Amygdala (tissue), 56 donors: ENCODE data around the gene C22orf42.
"Not testable (repeated sequence)": the region's sequence is repeated elsewhere in the genome, so short reads cannot be mapped to it uniquely, and the experiment has no call there.

Experiments used
- DNase-seq, 56 donors: peaks; one replicate each; lab custom pipeline; 2025; lab: John Stamatoyannopoulos, UW

Gene C22orf42

DNA sequence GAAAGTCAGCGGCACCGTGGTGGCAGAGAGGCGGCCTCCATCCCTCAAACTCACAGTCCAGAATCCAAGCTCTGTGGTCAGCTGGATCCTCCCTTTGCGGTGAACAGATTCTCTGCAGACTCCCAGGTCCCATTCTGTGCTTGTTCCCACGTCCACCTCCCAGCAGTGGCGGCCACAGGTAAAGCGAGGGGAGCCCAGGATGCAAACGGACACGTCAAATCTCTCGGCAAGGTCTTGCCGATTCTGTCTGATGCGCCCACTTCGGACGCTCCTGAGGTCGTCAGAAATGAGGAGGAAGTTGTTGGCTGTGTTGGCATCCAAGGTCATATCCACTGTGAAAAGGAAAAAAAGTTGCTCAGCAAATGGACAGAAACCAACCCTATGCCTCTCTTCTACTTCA lies 31.9 kb upstream of the C22orf42 start:
- DNase-seq, result not testable (repeated sequence)

DNA sequence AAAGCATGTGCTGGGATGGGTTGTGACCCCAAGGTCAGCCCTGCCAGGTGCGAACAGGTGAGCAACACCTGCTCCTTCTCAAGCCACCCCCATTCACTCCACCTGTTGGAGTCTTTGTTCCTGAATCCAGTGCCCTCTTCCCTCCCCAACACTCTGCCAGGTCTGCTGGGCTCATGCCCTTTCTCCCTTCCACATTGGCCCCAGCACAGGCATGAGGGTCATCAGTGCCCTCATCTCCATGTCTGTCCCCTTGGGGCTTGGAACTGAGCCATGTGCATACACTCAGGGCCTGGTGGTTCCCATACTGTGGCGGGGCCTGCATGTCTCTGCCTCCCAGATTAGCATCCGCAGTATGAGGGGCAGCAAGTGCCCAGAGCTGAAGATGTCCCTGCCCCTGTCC lies 26.7 kb upstream of the C22orf42 start:
- no peak for DNase-seq

DNA sequence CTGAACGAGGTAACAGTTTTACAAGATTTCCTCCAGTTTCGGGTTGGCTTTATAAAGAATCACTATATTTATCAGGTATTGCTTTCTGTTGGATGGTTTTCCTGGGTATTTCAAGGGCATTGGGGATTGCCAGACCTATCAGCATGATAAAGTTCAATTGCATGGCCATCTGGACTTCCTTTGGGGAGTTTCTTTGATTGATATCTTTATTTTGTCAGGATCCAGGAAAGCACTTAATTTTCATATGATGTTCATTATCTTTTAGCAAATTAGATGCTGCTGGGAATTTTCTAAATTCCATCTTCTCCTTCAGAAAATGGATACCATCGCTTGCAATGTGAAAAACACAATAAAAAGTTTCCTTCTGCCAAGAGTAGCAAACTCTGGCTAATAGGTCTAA lies 24.5 kb upstream of the C22orf42 start:
- DNase-seq, result no peak

DNA sequence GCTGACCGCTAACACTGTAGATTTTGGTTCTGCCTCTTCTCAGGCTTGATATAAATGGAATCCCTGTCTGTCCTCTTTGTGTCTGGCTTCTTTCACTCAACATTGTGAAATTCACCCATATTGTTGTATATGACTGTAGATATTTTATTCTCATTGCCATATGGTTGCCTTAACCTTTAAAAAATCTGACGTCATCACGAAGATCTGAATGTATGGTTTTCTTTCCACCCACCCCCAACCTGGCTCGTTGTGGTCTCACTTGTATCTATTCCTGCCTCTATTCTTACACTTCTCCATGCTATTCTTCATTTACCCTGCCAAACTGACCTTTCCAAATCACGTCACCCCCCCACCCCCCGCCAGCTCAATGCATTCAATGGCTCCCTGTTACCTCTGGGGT lies 21.9 kb upstream of the C22orf42 start:
- DNase-seq, result no peak

DNA sequence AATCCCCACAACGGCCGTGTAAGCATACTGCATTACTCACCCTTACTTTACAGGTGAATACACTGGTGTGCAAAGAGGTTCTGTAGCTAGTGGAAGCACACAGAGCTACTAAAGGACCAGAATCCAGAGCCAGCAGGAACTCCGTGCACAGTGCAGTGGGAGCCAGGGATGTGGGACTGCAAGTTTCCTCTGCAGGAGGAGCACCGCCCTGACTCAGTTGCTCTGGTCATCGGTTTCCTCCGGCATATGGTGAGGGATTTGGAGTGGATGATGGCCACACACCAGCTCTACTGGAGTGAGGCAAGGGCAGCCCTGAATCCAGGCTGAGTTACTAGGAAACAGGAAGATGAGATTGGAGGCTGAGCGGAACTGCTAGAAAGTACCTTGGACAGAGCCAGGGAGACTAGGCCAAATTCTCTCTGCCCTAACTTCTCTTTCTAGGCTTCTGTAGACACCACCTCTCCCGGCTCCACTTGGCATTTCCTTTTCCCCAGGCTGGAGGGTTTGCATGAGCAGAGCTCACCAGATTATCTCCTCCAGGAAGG lies 18.2 kb upstream of the C22orf42 start:
- no peak for DNase-seq

DNA sequence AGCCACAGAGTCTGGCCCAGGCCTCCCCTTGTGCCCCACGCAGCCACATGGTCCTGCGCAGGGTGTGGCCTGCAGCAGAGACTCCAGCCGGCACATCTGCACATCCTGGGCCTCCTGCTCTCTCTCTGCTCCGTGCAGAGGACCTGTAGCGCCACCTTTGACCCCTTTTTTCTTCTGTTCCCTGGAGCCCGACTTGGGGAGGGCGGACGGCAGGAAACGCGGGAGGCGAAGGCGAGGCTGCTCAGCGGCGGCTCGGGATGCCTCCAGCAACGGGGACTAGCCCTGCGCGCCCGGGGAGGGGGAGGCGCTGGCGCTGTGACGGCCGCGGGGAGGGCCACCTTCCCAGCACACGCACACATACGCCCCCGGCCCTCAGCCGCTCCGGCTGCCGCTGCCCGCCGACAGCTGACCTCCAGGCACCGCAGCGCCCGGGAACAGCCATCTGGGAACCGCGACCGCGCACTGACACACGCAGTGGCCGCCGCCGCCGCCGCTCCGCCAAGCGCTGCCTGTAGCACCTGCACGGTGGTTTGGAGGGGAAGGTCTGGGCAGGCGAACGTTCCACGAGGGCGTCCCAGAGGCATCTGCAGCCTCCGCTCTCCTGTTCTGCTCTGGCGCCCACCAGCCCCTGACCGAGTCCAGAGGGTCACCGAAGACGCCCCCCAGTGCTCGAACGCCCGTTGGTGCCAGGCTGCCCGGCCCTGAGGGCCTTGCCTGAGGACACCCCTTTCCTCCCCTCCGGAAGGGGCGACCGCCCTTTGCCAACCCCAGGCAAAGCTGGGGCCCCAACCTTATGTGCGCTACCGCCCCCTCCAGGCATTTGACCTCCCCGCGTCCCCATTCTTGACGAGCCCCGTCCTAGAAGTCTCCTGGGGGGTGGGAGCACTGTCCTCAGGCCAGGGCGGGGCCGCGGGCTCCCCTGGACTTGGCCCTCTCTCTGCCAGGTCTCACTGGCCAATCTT lies 16.9 kb upstream of the C22orf42 start:
- DNase-seq, result peak in 3 of 56 donors; percentile 10 to 21 (median 14)

DNA sequence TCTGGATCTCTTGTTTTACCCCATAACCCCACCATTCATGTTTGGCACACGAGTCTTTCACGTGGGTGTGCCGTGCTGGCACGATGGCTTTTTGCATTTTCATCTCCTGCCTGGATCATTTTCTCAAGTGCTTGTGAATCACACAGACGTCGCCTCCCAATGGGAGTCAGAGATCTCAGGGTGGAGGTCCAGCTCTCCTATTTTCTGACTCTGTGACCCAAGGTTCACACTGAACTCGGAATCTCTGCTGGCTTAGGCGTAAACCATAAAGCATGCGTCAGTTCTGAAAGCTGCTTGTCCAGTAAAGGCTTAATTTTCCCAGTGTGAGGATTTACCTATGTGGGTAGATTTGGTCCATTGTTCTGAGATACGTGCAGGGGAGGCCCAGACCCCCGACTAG lies 16.0 kb upstream of the C22orf42 start:
- no peak for DNase-seq

DNA sequence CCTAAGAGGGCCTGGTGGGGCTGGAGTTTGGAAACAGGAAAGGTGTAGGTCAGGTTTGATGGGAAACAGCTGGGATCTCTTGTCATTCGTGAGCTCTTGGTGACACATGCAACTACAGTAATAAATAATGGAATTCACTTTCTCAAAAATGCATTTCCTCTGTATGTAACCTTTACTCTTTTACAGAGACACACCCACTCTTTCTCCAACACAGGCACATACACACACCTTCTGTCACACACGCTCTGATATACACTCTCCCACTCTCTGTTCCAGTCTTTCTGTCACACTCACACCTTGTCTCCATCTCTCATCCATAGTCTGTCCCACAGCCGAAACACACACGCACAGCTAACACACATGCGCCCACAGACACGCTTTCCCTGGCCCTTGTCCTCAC lies 6.6 kb upstream of the C22orf42 start:
- DNase-seq, result no peak

DNA sequence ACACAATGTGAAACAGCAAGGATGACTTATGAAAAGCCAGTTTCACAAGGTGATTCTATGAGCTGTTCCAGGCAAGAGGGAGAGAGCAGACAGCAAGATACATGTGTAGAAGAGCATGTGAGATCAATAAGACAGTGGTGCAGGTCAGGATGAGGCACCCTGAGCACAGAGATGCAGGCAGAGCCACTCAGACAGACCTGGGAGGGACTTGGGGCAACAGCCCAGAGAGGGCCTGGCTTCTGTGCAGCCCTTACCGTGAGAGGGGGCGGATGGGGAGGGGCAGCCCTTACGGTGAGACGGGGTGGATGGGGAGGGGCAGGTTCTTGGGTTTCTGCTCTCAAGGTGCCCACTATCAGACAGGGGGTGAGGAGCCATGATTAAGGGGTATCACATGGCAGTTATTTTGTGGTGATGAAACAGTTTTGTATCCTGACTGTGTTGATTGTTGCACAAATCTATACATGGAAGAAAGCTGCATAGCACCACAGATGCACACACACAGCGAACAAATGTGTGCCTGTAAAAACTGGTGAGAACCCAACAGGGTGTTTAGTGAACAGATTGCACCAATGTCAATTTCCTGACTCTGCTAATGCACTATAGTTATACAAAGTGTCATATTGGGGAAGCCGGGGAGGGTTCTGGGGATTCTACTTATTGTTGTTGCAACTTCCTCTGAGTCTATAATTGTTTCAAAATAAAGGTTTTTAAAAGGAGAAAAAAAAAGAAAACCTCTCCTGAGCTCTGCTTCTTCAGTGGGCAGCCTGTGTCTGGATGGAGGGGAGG lies 5.2 kb upstream of the C22orf42 start:
- DNase-seq, result no peak

DNA sequence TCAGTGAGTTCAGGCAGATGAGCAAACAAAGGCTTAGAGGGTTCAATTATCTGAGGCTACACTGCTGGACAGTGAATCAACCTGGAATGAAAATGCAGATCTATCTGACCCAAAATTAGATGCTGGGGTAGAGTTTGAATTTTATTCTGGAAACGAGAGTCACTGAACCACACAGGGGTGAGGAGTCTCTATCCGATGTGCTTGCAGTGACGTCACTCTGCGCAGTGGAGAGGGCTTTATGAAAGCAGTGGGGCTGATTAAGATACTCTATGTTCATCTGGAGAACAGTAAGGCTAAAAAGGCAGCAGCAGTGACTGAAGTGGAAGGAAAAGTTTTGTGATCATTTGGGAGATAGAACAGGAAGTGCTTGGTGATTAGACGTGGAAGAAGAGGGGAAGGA lies 1.3 kb upstream of the C22orf42 start:
- DNase-seq, result not testable (repeated sequence)

DNA sequence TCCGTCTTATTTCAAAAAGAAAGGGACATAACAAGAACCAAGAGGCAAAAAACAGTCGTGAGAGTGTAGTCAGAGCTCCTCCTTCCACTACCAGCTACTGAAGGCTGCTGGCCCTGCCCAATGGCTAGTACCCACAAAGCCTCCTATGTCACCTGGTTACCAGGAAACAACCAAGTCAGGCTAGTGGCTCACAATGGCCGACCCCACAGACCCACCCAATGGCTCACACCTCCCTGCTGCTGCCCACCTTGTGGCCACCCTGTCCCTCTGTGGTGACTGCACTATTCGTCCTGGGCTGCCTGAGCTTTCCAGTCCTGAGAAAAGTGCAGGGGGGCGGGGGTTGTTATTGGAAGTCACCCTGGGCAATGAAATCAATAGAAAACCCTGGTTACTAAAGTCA lies 1.5 kb downstream of the C22orf42 start:
- DNase-seq, result not testable (repeated sequence)

DNA sequence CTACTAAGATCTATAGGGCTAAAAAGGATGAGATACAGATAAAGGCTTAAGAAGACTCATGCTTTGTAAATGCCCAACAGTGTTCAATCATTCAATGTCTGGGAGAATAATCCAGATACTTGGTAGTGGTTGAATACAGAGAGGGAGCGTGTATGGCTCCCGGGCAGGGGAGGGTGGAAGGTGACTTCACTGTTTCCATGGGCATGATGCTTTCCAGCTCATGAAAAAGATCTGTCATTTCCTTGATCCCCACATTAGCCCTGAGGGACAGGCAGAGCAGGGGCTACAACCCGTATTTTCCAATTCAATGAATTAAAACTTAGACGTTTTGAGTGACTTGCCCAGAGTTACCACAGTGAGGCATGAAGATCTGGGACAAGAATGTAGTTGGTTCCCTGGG lies 4.4 kb downstream of the C22orf42 start:
- not testable (repeated sequence) for DNase-seq

DNA sequence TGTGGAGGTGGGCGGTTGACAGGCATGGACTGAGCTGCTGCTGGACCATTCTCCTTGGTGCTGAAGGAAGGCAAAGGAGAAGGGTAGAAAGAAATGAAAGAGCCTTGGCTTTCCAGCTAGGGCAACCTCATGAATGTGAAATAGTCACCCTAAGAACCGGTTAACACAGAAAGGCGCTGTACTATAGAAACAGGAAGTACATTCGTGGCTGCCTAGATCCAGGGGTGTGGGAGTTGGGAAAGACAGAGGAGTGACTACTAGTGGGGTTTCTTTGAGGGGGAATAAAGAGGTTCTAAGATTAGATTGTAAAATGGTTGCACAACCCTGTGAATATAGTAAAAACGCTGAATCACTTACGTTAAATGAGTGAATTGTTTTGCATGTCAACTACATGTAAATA lies 7.5 kb downstream of the C22orf42 start:
- not testable (repeated sequence) for DNase-seq

DNA sequence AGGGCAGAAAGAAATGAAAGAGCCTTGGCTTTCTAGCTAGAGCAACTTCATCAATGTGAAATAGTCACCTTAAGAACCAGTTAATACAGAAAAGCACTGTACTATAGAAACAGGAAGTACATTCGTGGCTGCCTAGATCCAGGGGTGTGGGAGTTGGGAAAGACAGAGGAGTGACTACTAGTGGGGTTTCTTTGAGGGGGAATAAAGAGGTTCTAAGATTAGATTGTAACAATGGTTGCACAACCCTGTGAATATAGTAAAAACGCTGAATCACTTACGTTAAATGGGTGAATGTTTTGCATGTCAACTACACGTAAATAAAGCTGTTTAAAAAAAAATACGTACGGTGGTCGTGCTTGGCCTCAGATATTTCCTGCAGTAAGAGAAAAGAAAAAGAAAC lies 8.5 kb downstream of the C22orf42 start:
- DNase-seq, result not testable (repeated sequence)

DNA sequence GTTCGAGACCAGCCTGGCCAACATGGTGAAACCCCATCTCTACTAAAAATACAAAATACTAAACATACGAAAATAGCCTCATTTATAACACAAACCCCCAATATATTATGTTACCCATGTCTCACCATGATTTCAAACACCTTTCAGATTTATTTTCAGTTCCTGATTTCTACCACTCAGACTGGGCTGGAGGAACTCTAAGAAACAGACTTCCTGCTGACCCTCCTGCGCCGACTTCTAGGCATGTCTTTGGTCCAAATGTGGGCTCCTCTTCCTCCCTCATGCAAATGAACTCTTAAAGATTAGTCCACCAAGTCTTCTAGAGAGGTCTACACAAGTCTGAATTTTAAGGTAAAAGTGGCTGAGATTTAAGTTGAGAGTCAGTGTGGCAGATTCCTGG lies 10.7 kb downstream of the C22orf42 start:
- not testable (repeated sequence) for DNase-seq

DNA sequence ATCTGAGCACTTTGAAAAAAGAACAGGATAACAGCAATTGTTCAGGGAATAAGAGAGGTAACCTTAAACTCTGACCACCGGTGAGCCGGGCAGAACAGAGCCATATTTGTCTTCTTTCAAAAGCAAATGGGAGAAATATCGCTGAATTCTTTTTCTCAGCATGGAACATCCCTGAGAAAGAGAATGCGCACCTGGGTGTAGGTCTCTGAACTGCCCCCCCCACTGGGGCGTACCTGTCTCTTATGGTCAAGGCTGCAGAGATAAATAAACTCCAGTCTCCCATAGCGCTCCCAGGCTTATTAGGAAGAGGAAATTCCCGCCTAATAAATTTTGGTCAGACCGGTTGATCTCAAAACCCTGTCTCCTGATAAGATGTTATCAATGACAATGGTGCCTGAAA lies 12.0 kb downstream of the C22orf42 start:
- DNase-seq, result not testable (repeated sequence)

DNA sequence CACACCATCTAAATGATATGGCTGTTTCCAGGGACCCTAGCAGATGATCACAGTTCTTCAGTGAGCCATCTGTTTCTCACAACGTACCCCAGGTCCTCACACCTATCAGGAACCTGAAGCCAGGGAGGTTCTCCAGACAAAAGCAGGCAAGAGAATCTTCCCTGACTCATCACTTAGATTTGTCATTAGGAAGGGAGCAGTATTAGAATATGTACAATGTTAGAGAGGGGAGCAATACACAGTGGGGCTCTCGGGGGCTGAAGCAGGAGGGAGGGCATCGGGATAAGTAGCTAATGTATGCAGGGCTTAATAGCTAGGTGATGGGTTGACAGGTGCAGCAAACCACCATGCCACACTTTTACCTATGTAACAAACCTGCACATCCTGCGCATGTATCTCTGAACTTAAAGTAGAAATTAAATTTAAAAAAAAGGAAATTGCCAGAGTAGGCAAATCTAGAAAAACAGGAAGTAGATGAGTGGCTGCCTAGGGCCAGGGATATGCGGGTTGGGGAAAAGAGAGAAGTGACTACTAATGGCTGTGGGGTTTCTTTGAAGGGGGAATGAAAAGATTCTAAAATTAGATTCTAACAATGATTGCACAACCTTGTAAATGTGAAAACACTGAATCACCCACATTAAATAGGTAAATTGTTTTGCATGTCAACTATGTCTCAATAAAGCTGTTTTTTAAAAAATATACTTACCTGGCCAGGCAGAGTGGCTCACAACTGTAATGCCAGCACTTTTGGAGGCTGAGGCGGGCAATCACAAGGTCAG lies 14.4 kb downstream of the C22orf42 start:
- DNase-seq, result no peak

DNA sequence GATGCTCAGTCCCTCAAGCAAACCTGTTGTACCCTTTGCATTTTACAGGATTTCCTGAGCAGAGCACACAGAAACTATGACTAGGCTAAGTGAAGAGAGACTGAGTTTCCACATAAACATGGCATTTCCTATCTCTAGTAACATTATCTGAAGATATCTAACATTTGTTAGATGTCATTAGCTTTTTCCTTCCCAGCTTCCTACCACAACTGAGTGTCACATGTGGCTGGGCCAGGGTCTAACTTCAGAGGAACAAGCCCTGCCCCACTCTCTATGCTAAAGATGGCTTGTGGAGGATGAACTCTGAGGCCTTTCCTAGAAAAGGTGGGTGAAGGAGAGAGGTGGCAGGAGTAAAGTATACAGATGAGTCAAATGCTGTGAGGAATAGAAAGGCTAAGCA lies 16.5 kb downstream of the C22orf42 start:
- DNase-seq, result no peak

DNA sequence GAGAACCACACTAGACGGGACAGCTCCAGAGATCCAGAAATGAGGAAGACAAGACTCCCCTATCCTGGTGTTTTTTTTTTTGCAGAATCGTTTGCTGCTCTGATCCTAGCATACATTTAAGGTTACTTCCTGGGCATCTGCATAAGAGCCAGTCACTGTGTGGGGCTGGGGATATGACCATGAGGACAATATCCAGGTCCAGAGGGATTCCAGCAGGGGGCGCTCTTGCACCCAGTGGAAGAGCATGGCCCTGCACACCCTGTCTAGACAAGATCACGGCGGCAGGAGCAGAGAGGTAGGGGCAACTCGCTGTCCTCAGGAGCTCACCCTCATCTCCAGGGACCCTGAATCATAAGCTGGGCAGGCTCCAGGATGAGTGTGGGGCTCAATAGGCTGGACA lies 18.4 kb downstream of the C22orf42 start:
- DNase-seq, result not testable (repeated sequence)

DNA sequence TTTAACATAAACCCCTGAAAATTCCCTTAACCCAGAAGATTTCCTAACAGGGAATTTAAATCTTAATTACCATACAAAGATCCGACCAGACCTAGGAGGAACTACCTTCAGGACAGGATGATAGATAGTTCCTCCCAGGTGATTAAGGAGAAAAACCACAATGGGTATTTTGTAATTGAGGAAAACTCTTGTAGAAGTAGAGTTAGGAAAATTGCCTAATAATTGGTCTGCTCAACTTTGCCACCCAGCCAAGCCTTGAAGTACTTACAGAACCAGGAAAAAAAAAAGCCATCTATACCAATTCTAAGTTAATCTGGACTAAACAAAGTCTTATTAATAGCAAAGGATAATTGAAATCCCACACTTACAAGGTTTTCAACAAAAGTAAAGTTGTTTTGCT lies 20.5 kb downstream of the C22orf42 start:
- not testable (repeated sequence) for DNase-seq
